GM21447 (cell line): Measurements from ENCODE around the gene RABGAP1L.

Source experiments
- ATAC-seq: cut with Tn5 transposase; IDR thresholded peaks from one replicate; pipeline ENCODE4 v1.9.1; 2021; ENCODE audit not compliant: unreplicated experiment

RABGAP1L gene

GRCh38 chr1:174197088-174197487, 37.8 kb downstream of the RABGAP1L start:
- ATAC-seq = no peak

DNA sequence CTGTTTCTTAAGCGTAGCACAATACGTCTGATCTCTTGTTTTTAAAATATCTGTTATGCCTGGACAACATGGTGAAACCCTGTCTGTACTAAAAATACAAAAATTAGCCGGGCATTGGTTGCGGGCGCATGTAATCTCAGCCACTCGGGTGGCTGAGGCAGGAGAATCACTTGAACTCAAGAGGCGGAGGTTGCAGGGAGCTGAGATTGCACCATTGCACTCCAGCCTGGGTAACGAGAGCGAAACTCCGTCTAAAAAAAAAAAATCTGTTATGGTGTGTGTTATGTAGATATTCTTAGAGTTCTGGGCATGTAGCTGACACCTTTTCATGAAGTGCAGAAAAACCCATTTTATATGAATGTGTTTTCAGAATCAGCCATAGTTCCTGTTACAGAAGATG, 38.2 kb downstream of the RABGAP1L start:
- ATAC-seq = no peak

DNA sequence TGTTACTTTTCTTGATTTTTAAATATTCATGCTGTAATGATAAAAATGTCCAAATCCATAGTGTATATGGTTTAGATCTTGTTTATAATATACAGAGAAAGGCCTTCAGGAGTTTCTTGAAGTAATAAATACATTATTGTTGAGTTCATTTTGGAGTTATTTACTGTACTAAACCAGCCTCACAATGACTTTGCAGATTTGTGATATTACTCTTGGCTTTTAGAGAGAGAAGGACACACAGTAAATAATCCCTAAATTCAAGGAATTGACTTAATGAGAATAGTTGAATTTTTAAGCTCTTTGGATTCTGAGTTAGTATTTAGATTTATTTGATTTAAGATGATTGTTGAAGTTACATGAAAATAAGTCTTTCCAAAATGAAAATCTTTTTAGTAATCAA, 38.9 kb downstream of the RABGAP1L start:
- ATAC-seq = no peak

DNA sequence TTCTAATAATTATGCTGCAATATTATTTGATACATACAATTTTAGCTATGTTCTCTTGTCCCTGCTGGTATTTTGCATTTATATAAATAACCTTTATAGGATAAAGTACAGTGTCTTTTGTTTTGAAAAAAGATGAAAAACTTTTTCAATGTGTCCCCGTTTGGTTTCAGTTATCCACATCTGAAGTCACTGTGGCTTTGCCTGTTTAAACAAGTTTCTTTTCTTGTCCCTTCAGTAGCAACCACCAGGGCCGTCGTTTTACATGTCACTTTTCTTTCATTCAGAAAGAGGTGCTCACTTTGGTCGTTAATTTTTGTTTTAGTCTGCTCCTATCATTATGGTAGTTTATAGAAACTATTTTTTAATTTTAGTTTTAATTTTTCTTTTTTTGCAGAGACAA, 41.4 kb downstream of the RABGAP1L start:
- ATAC-seq = no peak

DNA sequence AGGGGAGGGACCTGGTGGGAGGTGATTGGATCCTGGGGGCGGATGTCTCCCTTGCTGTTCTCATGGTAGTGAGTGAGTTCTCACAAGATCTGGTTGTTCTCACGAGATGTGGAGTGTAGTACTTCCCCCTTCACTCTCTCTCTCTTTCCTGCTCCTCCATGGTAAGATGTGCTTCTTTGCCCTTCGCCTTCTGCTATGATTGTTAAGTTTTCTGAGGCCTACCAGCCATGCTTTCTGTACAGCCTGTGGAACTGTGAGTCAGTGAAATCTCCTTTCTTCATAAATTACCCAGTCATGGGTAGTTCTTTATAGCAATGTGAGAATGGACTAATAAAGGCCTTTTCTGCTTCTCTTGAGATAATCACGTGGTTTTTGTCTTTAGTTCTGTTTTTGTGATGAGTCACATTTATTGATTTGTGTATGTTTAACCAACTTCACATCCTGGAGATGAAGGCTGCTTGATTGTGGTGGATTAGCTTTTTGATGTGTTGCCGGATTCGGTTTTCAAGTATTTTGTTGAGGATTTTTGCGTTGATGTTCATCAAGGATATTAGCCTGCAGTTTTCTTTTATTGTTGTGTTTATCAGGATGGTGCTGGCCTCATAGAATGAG, 45.5 kb downstream of the RABGAP1L start:
- ATAC-seq = no peak

- ATAC-seq = no peak
Observed at GRCh38 chr1:174206148-174206836, 47.0 kb downstream of the RABGAP1L start.

GRCh38 chr1:174209347-174210187, 50.2 kb downstream of the RABGAP1L start:
- ATAC-seq = peak; percentile 84

DNA sequence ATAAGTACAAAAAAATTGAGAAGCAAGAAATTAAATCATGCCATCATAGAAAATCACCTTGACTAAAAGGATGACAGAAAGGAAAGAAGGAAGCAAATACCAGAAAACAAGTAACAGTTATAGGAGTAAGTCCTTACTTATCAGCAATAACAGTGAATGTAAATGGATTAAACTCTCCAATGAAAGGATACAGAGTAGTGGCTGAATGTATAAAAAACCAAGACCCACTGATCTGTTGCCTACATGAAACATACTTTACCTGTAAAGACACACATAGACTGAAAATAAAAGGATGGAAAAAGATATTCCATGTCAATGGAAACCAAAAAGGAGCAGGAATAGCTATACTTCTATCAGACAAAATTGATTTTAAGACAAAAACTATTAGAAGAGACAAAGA, 52.2 kb downstream of the RABGAP1L start:
- ATAC-seq = no peak

GRCh38 chr1:174215766-174216165, 56.4 kb downstream of the RABGAP1L start:
- ATAC-seq = no peak

- ATAC-seq = no peak
Observed at GRCh38 chr1:174217248-174217647, 57.9 kb downstream of the RABGAP1L start.

DNA sequence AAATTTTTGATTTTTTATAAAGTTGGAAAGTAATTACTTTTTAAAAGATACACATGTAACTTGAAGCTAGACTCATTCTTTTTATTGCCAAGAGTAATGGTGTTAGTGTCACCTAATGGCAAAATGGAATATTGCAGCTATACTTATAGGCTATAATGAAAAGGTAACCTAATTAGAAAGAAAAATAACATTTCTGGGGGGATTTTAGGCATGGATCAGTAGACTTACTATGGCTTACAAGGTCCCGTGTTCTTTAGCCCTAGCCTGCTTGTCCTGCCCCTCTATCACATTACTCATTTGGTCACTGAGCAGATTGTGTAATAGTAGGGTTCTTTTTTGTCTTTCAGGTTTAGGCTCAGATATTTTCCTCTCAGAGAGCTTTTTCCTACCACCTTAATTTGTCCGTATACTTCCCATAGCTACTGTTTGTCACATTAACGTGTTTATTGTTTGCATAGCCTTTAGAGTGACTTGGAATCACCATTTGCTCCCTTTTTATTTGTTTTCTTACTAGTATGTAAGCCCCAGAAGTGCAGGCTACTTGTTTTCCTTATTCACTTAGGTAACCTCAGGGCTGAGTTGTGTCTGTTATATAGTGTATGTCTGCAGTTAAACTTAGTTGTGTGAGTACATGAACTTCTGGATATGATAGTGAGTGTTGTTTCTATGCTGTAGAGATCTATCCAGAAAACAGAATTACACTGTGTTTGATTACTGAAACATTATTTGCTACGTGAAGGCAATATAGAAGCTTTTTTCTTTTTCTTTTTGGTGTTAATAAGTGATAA, 58.7 kb downstream of the RABGAP1L start:
- no peak for ATAC-seq

- no peak for ATAC-seq
Observed at GRCh38 chr1:174218983-174219382, 59.7 kb downstream of the RABGAP1L start.

- no peak for ATAC-seq
Observed at GRCh38 chr1:174219606-174220370, 60.5 kb downstream of the RABGAP1L start.

- no peak for ATAC-seq
Observed at GRCh38 chr1:174221681-174222080, 62.4 kb downstream of the RABGAP1L start.

- ATAC-seq = no peak
Observed at GRCh38 chr1:174222166-174222949, 63.0 kb downstream of the RABGAP1L start.

- no peak for ATAC-seq
Observed at GRCh38 chr1:174224641-174225040, 65.3 kb downstream of the RABGAP1L start.

DNA sequence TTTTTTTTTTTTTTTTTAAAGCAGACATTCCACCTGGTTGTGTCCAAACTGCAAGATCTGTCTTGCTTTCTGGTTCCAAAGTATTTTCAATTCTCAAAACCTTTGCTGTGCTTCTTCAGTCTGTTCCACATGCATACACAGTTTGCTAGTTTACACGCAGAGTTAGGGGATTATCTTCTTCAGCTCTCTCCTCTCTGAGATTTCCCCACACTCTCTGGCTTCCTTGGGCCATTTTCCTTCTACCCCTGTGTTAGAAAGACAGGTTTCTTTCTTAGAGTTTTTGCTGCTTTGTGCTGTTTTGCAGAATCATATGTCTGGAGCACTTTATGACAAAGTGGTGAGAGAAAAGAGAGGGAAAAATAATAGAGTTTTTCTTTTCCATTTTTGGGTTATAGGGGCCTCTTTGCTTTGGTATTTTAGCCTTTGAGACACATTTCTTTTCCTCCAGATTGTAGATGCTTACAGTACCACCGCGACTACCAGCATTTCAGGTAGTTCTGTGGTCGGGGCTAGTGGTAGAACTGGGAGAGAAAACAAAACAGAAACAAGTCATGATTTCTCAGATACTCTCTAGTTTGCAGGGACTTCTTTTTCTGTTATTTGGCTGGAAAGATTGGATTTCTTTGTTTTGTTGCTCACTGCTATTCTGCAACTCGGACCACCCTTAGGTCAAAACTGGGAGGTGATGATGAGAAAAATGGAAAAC, 66.3 kb downstream of the RABGAP1L start:
- no peak for ATAC-seq

- no peak for ATAC-seq
Observed at GRCh38 chr1:174230399-174230798, 71.1 kb downstream of the RABGAP1L start.

GRCh38 chr1:174232761-174233160, 73.4 kb downstream of the RABGAP1L start:
- no peak for ATAC-seq
